GM12874 (cell line): Measurements from ENCODE around the gene VPS13D.

Source experiments
- CTCF ChIP-seq: IDR thresholded peaks from 2 replicates; pipeline ENCODE4 v1.5.1; 2011; ENCODE audit warnings: low read depth, mild to moderate bottlenecking, control low read depth, low read length, moderate library complexity; ENCODE audit not compliant: insufficient read depth

Gene VPS13D

GRCh38 chr1:12511516-12512468 is 282.0 kb downstream of the VPS13D start:
- TF ChIP-seq CTCF, result no peak

GRCh38 chr1:12513181-12513580 is 283.4 kb downstream of the VPS13D start:
- TF ChIP-seq CTCF, result no peak

- no peak for TF ChIP-seq CTCF
These were observed 284.8 kb downstream of the VPS13D start for GRCh38 chr1:12514590-12514989.

GRCh38 chr1:12515234-12515633 is 285.4 kb downstream of the VPS13D start:
- TF ChIP-seq CTCF, result no peak

GRCh38 chr1:12516741-12517140 is 286.9 kb downstream of the VPS13D start:
- no peak for TF ChIP-seq CTCF

- no peak for TF ChIP-seq CTCF
These were observed 289.3 kb downstream of the VPS13D start for GRCh38 chr1:12518931-12519692.

- TF ChIP-seq CTCF, result no peak
These were observed 290.0 kb downstream of the VPS13D start for GRCh38 chr1:12519693-12520364.
